Measurements from ENCODE around the gene ADAM30. TPM values are rescaled to one million over a fixed set of nuclear protein-coding genes. Genes with fewer than 3 reads are reported as not detected.
"Not testable (repeated sequence)": the region's sequence is repeated elsewhere in the genome, so short reads cannot be mapped to it uniquely, and the experiment has no call there.

ADAM30 gene
- polyA plus RNA-seq, 6 donors from 2014 or later, result not detected

DNA sequence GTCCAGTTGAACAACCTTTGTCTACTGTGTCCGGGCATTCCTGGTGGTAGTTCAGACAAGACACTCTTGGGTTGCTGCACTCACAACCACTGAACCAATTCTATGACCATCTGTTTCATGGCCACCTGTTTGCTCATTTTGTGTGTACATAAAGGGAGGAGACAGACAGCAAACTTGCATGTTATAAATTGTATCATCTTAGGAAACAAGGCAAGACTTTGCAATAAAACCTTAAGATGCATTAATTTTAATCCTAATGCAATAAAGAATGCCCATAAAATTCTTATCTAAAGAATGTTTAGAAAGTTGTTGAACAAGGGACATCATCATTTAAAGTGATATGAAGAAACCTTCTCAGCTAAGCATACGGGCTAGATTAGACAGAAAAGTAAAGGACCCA is 34.8 kb downstream of the ADAM30 start:
- Mint-ChIP-seq H3K9me3 (no peaks in the 10 kb centered on the region), H3K27ac (no peak overlapping the region), H3K36me3 (no peaks in the 10 kb centered on the region), H3K4me3 (no peak overlapping the region), H3K4me1 (no peaks in the 10 kb centered on the region), H3K27me3 (peaks cover 12 to 26% (median 19%) of the 10 kb centered on the region in 3 donors)
- DNase-seq (no peak), ATAC-seq (ENCODE audit: low read depth in 2 of 2) (no peak)

DNA sequence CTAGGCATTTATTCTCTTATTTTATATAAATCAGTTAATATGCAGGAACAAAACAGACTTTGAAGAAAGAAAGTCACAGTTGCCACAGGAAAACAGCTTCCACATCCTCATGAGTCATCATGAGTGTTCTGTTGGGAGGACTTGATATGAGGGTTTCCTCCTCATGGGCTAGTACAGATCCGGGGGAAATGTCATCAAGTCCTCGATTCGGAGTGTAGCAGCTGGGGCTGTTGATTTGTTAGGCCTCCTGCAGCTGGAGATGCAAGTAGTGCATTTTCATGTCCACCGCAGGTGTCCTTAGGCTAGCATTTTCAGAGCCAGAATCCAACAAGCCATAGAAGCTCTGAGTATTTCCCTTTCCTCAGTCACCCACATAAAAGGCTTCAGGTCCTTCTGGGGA is 36.7 kb downstream of the ADAM30 start:
- DNase-seq, result no peak
- H3K36me3 Mint-ChIP-seq, result no peaks in the 10 kb centered on the region
- peaks cover 5 to 26% (median 19%) of the 10 kb centered on the region in 3 donors for H3K27me3 Mint-ChIP-seq
- H3K4me1 Mint-ChIP-seq, result no peaks in the 10 kb centered on the region
- no peak overlapping the region for H3K27ac Mint-ChIP-seq
- H3K9me3 Mint-ChIP-seq, result no peaks in the 10 kb centered on the region
- H3K4me3 Mint-ChIP-seq, result no peak overlapping the region
- no peak for ATAC-seq (ENCODE audit: low read depth in 2 of 2)

DNA sequence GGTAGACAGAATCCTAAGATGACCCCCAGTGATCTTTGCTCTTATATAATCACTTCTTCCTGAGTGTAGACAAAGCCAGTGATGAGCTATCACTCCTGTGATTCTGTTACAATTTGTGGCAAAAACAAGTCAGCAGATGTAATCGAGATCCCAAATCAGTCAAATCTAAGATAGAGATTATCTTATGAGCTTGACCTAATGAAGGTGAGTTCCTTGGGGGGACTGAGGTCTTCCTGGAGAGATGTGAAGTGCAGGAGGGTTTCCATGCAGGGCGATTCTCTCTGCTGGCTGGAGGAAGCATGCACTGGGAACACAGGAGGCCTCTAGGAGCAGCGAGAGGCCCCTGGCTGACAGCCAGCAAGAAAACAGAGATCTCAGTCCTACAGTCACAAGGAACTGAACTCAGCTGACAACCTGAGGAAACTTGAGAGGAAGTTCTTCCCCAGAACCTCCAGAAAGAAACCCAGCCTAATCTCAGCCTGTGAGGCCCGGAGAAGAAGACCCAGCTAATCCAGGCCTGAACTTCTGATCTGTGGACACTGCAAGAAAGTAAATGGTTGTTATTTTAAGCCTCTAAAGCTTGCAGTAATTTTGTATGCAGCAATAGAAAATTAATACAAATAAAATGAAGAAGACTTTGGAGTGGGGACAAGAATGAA is 37.6 kb downstream of the ADAM30 start:
- not testable (repeated sequence) for H3K36me3 Mint-ChIP-seq; ATAC-seq (ENCODE audit: low read depth in 2 of 2); H3K4me3 Mint-ChIP-seq; DNase-seq; H3K9me3 Mint-ChIP-seq; H3K4me1 Mint-ChIP-seq; H3K27ac Mint-ChIP-seq
- H3K27me3 Mint-ChIP-seq, result peaks cover 5 to 26% (median 19%) of the 10 kb centered on the region in 3 donors

DNA sequence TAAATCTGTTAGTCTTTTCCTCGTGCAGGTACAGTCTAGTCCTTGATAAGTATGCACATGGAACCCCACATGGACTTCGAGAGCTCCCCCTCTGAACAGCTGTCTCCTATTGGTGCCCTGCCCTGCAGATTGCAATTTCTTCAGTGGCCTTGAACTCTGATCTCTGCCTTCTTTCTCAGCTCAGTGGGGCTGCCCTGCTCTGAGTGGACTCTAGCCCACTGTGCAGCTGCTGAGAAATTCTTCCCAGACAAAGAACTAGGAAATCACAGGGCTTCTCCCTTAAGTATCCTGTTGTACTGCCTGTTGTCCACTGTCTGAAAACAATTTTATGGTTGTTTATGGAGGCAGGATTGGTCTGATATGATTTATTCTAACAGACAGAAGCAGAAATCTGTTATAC is 38.2 kb downstream of the ADAM30 start:
- peak overlapping the region in 1 of 6 donors; percentile 28 for H3K27ac Mint-ChIP-seq

DNA sequence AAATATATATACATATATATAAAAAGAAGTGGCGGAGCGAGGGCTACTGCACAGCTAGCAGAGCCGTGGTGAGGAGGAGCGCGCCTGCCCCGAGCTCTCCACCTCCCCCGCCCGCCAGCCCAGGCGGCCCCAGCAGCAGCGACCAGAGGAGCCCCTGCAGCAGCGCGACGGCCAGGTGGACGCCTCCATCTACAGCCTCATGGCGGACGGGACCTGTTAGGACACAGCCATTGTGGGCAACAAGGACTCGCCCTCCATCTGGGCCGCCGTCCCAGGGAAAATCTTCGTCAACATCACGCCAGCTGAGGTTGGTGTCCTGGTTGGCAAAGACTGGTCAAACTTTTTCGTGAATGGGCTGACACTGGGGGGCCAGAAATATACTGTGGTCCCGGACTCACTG is 43.2 kb downstream of the ADAM30 start:
- Mint-ChIP-seq H3K27ac (no peak overlapping the region), H3K4me1 (no peaks in the 10 kb centered on the region), H3K4me3 (no peak overlapping the region), H3K27me3 (peaks cover 0 to 4% (median 3%) of the 10 kb centered on the region in 3 donors), H3K36me3 (no peaks in the 10 kb centered on the region), H3K9me3 (no peaks in the 10 kb centered on the region)
- ATAC-seq (ENCODE audit: low read depth in 2 of 2) (no peak), DNase-seq (no peak)

More for the DNA sequence above, 38.2 kb downstream of the ADAM30 start:
- no peaks in the 10 kb centered on the region for H3K36me3 Mint-ChIP-seq
- H3K27me3 Mint-ChIP-seq, result peaks cover 5 to 24% (median 19%) of the 10 kb centered on the region in 3 donors
- DNase-seq (no peak), ATAC-seq (ENCODE audit: low read depth in 2 of 2) (no peak)
- no peak overlapping the region for H3K4me3 Mint-ChIP-seq
- no peaks in the 10 kb centered on the region for H3K4me1 Mint-ChIP-seq
- H3K9me3 Mint-ChIP-seq, result no peaks in the 10 kb centered on the region

DNA sequence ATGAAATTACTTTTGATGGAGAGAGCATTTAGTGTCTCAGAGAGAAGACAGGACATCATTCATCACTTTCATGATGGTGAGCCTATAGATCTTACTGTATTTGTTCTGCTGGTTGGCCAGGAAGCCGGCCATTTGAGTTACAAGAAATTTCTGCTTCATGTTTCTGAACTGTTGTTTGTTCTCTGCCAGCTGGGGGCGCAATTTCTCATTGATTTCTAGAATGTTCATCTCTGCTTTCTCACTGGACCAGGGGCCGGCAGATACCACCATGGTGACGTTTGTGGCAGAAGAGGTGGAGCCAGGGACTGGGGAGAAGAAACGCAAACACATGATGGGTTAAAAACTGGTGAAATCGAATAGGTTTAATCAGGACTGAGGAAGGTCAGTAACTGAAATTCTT is 52.1 kb downstream of the ADAM30 start:
- not testable (repeated sequence) for H3K27ac Mint-ChIP-seq; H3K36me3 Mint-ChIP-seq; H3K4me3 Mint-ChIP-seq; H3K9me3 Mint-ChIP-seq; ATAC-seq (ENCODE audit: low read depth in 2 of 2); DNase-seq; H3K4me1 Mint-ChIP-seq
- H3K27me3 Mint-ChIP-seq, result peaks cover 0 to 11% (median 8%) of the 10 kb centered on the region in 3 donors

Other genes with a start within 250 kb of the ADAM30 start
- gene ZNF697, start 248.2 kb downstream of the ADAM30 start, polyA plus RNA-seq (ENCODE audit: low read depth in 6 of 6), result not detected
- 10 to 100 TPM in 1 of 6 donors, 1 to 10 TPM in 4, not detected in 1; 2.4 to 11.3 (median 2.7) TPM for gene PHGDH, start 184.6 kb downstream of the ADAM30 start, polyA plus RNA-seq (ENCODE audit: low read depth in 6 of 6)
- not detected for gene HMGCS2, start 127.6 kb downstream of the ADAM30 start, polyA plus RNA-seq (ENCODE audit: low read depth in 6 of 6)
- gene REG4, start 85.1 kb downstream of the ADAM30 start, polyA plus RNA-seq (ENCODE audit: low read depth in 6 of 6), result not detected
- gene NOTCH2, start 173.1 kb upstream of the ADAM30 start, polyA plus RNA-seq (ENCODE audit: low read depth in 6 of 6), result 10 to 100 TPM; 45.8 to 70.9 (median 64.7) TPM